IMR-90 (cell line): Measurements from ENCODE around the gene PCBD1. TPM values are rescaled to one million over a fixed set of nuclear protein-coding genes. Genes with fewer than 3 reads are reported as not detected.

Experiments used
- ATAC-seq: fragments of 200-7000 bp; cut with Tn5 transposase; 2 replicates; pipeline ENCODE4 v1.9.1; 2020; ENCODE audit warnings: low read depth, mild to moderate bottlenecking, moderate library complexity
- BruUV-seq: library from RNA; stranded (reverse); fragments of 400-500 nt; replicated peaks from 2 replicates; lab custom pipeline; 2021; lab: Mats Ljungman, UMichigan
- CTCF ChIA-PET: fragments of 300-600 bp; formaldehyde crosslinking; extraction: SDS; loops from one replicate; lab custom pipeline; 2021; ENCODE audit warnings: antibody characterized with exemption; lab: Yijun Ruan, JAX
- POLR2A ChIA-PET: fragments of 300-600 bp; sonication (Branson Sonifier 250); formaldehyde crosslinking; loops from one replicate; lab custom pipeline; 2022; ENCODE audit warnings: antibody characterized with exemption; ENCODE audit not compliant: unreplicated experiment; lab: Charles Lee
- DNase-seq: peaks from one replicate; pipeline ENCODE4 v3.0.0; 2013
- H2AFZ ChIP-seq: replicated peaks from 2 replicates; pipeline ENCODE3; 2013; ENCODE audit warnings: low read length, mild to moderate bottlenecking; ENCODE audit not compliant: poor library complexity
- H2AK5ac ChIP-seq: 2 replicates; pipeline ENCODE4 v1.6.1; 2013; ENCODE audit warnings: low read depth, low read length, inconsistent platforms
- H2AK9ac ChIP-seq: replicated peaks from 2 replicates; pipeline ENCODE3; 2013; ENCODE audit warnings: mild to moderate bottlenecking, low read depth, low read length, moderate library complexity; ENCODE audit not compliant: poor library complexity
- H2BK120ac ChIP-seq: 2 replicates; pipeline ENCODE4 v1.6.1; 2013; ENCODE audit warnings: low read depth, low read length, inconsistent platforms
- H2BK15ac ChIP-seq: 3 replicates; pipeline ENCODE4 v1.6.1; 2013; ENCODE audit warnings: low read depth, low read length, inconsistent platforms
- H2BK20ac ChIP-seq: 2 replicates; pipeline ENCODE4 v1.6.1; 2013; ENCODE audit warnings: low read depth, mild to moderate bottlenecking, inconsistent platforms, low read length, moderate library complexity
- H2BK5ac ChIP-seq: 2 replicates; pipeline ENCODE4 v1.6.1; 2013; ENCODE audit warnings: mild to moderate bottlenecking, low read depth, low read length, inconsistent platforms; ENCODE audit not compliant: poor library complexity, severe bottlenecking
- H3K14ac ChIP-seq: replicated peaks from 2 replicates; pipeline ENCODE4 v1.6.1; 2013; ENCODE audit warnings: low read depth, low read length, inconsistent platforms
- H3K18ac ChIP-seq: 2 replicates; pipeline ENCODE4 v1.6.1; 2013; ENCODE audit warnings: low read depth, low read length, control low read depth
- H3K23ac ChIP-seq: 2 replicates; pipeline ENCODE4 v1.6.1; 2013; ENCODE audit warnings: low read depth, low read length, inconsistent platforms
- H3K27ac ChIP-seq: 2 replicates; pipeline ENCODE4 v1.5.1; 2013; ENCODE audit warnings: mild to moderate bottlenecking, control low read depth, low read length; ENCODE audit not compliant: insufficient read depth
- H3K27me3 ChIP-seq: 2 replicates; pipeline ENCODE4 v1.6.1; 2013; ENCODE audit warnings: low read length; ENCODE audit not compliant: control insufficient read depth, insufficient read depth
- H3K36me3 ChIP-seq: 2 replicates; pipeline ENCODE4 v1.6.1; 2013; ENCODE audit warnings: low read length, mixed read lengths; ENCODE audit not compliant: control insufficient read depth, insufficient read depth
- H3K4ac ChIP-seq: 2 replicates; pipeline ENCODE4 v1.6.1; 2013; ENCODE audit warnings: low read depth, low read length, inconsistent platforms
- H3K4me1 ChIP-seq: 2 replicates; pipeline ENCODE4 v1.6.1; 2013; ENCODE audit warnings: low read length, mixed read lengths; ENCODE audit not compliant: control insufficient read depth, insufficient read depth
- H3K4me2 ChIP-seq: 2 replicates; pipeline ENCODE4 v1.6.1; 2013; ENCODE audit warnings: low read depth, mild to moderate bottlenecking, control low read depth, low read length, moderate library complexity
- H3K4me3 ChIP-seq: 2 replicates; pipeline ENCODE4 v1.5.1; 2013; ENCODE audit warnings: low read depth, mild to moderate bottlenecking, control low read depth, low read length, moderate library complexity; ENCODE audit not compliant: insufficient read depth
- H3K56ac ChIP-seq: 2 replicates; pipeline ENCODE4 v1.6.1; 2013; ENCODE audit warnings: low read length, inconsistent platforms; ENCODE audit not compliant: insufficient read depth; ENCODE audit errors: extremely low read depth
- H3K79me1 ChIP-seq, 2 experiments: 2 replicates each; pipeline ENCODE4 v1.6.1; 2013; ENCODE audit warnings: low read length in 2 of 2, inconsistent platforms in 1 of 2, low read depth in 1 of 2
- H3K9ac ChIP-seq: 2 replicates; pipeline ENCODE4 v1.6.1; 2013; ENCODE audit warnings: low read depth, low read length, control low read depth
- H3K9me1 ChIP-seq: 2 replicates; pipeline ENCODE4 v1.6.1; 2013; ENCODE audit warnings: low read length, inconsistent platforms; ENCODE audit not compliant: insufficient read depth
- H3K9me3 ChIP-seq: 2 replicates; pipeline ENCODE4 v1.6.1; 2013; ENCODE audit warnings: low read length; ENCODE audit not compliant: control insufficient read depth, insufficient read depth
- H4K20me1 ChIP-seq: 2 replicates; pipeline ENCODE4 v1.6.1; 2013; ENCODE audit warnings: low read length, inconsistent platforms; ENCODE audit not compliant: insufficient read depth
- H4K5ac ChIP-seq: 2 replicates; pipeline ENCODE4 v1.6.1; 2013; ENCODE audit warnings: mild to moderate bottlenecking, low read depth, low read length, control low read depth
- H4K8ac ChIP-seq, 2 experiments: 2 replicates each; pipeline ENCODE4 v1.6.1; 2013; ENCODE audit warnings: low read depth in 2 of 2, low read length in 2 of 2, control low read depth in 1 of 2, inconsistent platforms in 1 of 2
- H4K91ac ChIP-seq: 2 replicates; pipeline ENCODE4 v1.6.1; 2013; ENCODE audit warnings: low read depth, low read length, inconsistent platforms; ENCODE audit not compliant: insufficient read depth
- RAD21 ChIP-seq: IDR thresholded peaks from 2 replicates; pipeline ENCODE4 v1.6.1; 2012; ENCODE audit warnings: low read length, improper control_type of control experiment
- SMC3 ChIP-seq: fragments of 150-350 bp; IDR thresholded peaks from 2 replicates; pipeline ENCODE4 v1.6.1; 2016; ENCODE audit warnings: low read depth, mild to moderate bottlenecking, antibody characterized with exemption, low read length, moderate library complexity
- WGBS, 2 experiments: methylation state at CpG; one replicate each; pipeline versions ENCODE4 v1.1.5 to v1.1.7; 2013; ENCODE audit warnings: missing lambda C conversion rate in 2 of 2; ENCODE audit not compliant: insufficient read length in 1 of 2; ENCODE audit errors: extremely low coverage in 2 of 2; 5-methylcytosine and 5-hydroxymethylcytosine counted together
- dilution Hi-C: fragments of 300-500 bp; cut with HindIII; formaldehyde crosslinking; loops from one replicate; pipeline ENCODE4 v1.14.3; 2018; ENCODE audit warnings: low sequenced_read_pairs; ENCODE audit not compliant: unreplicated experiment
- in situ Hi-C: fragments of 300-500 bp; cut with MboI; formaldehyde crosslinking; loops from 3 replicates; pipeline ENCODE4 v1.14.3; 2019; ENCODE audit warnings: low sequenced_read_pairs, inconsistent platforms, mixed read lengths
- intact Hi-C: fragments of 100-400 bp; cut with micrococcal nuclease; formaldehyde crosslinking; loops from 2 replicates; pipeline ENCODE4 v1.10.0; 2022
- polyA plus RNA-seq, 3 experiments: library from polyadenylated mRNA; depleted of rRNA; stranded (reverse); fragments of >200 nt; gene quantifications; 2 replicates each; pipeline ENCODE4 v1.2.3, GENCODE V29; 2012; ENCODE audit warnings: low replicate concordance in 1 of 3
- total RNA-seq: library from RNA; depleted of rRNA; stranded (reverse); fragments of >200 nt; gene quantifications from 2 replicates; pipeline ENCODE4 v1.2.3, GENCODE V29; 2012

Gene PCBD1
- total and polyA plus RNA-seq, 2 of the 4 experiments (the other 2 are of a cell fraction): 15.8 to 31.6 TPM

DNA sequence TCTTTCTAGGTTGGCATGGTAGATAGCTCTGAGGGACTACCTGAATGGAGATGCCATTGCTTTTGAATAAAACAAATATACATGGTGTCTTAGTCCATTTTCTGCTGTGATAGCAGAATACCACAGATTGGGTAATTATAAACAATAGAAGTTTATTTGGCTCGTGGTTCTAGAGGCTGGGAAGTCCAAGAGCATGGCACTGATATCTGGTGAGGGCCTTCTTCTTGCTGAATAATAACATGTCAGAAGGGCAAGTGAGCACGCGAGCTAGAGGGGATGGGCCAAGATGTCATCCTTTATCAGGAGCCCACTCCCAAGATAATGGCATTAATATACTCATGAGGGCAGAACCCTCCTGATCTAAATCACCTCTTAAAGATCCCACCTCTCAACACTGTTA lies 50.7 kb downstream of the PCBD1 start:
- Histone ChIP-seq H3K56ac (no peak overlapping the region), H2BK5ac (no peak overlapping the region), H3K18ac (no peak overlapping the region), H3K79me1 (peaks cover 45 to 53% of the 10 kb centered on the region in 2 experiments), H4K91ac (no peak overlapping the region), H2AFZ (no peak overlapping the region), H3K4me1 (peaks cover 15% of the 10 kb centered on the region), H4K8ac (no peak overlapping the region), H3K27me3 (no peaks in the 10 kb centered on the region), H3K4me3 (no peak overlapping the region), H3K23ac (no peak overlapping the region), H2BK120ac (no peak overlapping the region), H2AK5ac (no peak overlapping the region), H3K4ac (no peak overlapping the region), H3K9ac (no peak overlapping the region), H3K4me2 (no peak overlapping the region), H4K20me1 (peaks cover 3% of the 10 kb centered on the region; the same call in 1 of the 2 replicates), H3K9me1 (peaks cover 13% of the 10 kb centered on the region; the same call in 1 of the 2 replicates), H3K9me3 (peaks cover 3% of the 10 kb centered on the region), H2BK15ac (no peak overlapping the region), H3K27ac (no peak overlapping the region), H3K36me3 (peaks cover 4% of the 10 kb centered on the region; the same call in 1 of the 2 replicates), H3K14ac (no peak overlapping the region), H2AK9ac (no peak overlapping the region), H4K5ac (no peak overlapping the region), H2BK20ac (no peak overlapping the region)
- no CpG with 5 or more reads among the region's 3 CpGs for WGBS, 2 experiments
- no peak for TF ChIP-seq RAD21
- no peak for TF ChIP-seq SMC3
- intact Hi-C loops (no loop called here), in situ Hi-C loops (no loop called here), dilution Hi-C loops (no loop called here)
- ATAC-seq (no peak), DNase-seq (no peak)
- ChIA-PET POLR2A (no interaction called here), CTCF (no interaction called here)
- BruUV-seq: no TSS peak
